NCI-H2196 treated with DMSO at 0.1 percent for 48 hours (cell line): ENCODE measurements around the gene CINP.
A peak's percentile ranks its signal among the peaks of the same experiment; 100 is the strongest.
"Not testable (repeated sequence)": the region's sequence is repeated elsewhere in the genome, so short reads cannot be mapped to it uniquely, and the experiment has no call there.

Experiments
- DNase-seq: peaks from one replicate; lab custom pipeline; 2025; ENCODE audit not compliant: unreplicated experiment; lab: John Stamatoyannopoulos, UW

CINP gene

DNA sequence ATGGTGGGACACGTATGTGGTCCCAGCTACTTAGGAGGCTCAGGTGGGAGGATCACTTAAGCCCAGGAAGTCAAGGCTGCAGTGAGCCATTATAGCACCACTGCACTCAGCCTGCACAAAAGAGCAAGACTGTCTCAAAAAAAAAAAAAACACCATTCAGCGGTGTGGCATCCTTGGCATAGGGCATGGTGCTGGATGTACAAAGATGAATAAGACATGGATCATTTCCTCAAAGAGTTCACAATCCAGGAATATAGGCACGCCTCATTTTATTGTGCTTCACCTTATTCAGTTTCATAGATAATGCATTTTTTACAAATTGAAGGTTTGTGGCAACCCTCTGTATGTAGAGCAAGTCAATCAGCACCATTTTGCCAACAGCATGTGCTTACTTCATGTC is 6.4 kb downstream of the CINP start:
- DNase-seq = no peak

DNA sequence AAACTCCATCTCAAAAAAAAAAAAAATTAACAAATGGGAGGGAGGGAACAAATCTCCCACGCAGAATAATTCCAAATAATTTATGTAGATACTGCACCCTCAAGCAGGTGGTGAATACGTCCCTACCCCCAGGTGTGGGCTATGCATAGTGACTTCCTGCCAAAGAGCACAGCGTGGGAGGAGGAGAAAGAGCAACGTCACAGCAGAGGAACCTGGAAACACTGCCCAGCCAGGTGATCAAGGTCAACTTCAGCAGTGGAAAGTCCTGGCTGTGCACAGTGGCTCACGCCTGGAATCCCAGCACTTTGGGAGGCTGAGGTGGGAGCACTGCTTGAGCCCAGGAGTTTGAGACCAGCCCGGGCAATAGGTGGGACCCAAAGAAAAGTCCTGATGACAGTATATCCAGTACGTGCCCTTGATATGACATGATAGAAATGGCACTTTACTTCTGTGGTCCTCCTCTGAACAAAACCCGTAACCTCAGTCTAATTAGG is 9.5 kb downstream of the CINP start:
- DNase-seq = no peak

DNA sequence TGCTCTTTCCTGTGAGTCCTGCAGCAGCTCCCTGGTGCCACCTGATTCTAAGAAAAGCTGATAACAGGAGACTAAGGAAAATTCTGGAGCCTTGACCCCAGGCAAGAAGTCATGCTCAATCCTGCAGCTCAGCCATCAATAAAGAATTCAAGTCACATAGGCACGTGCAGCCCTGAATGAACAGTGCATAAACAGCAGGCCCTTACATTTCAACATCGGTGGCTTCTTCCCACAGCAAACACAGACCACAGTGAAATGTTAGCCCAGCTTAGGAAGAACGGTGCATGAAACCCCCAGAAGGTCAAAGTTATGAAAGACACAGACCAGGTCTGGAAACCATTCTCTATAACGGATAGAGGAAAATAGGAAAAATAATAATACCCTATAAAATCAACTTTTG is 10.5 kb downstream of the CINP start:
- DNase-seq = no peak

DNA sequence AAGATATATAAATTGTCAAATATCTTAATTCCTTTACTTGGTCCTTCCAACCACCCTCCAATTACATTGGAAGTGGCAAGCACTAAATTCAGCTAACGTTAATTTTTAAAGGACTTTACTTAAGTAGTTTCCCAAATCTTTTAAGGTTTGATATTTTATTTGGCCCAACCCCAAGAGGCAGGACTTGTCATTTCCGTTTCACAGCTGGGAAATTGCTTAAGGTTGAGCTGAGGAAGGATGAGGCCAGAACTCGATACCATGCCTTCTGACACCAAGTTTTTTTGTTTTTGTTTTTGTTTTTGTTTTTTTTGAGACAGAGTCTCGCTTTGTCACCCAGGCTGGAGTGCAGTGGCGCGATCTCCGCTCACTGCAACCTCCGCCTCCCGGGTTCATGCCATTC is 11.1 kb downstream of the CINP start:
- not testable (repeated sequence) for DNase-seq

DNA sequence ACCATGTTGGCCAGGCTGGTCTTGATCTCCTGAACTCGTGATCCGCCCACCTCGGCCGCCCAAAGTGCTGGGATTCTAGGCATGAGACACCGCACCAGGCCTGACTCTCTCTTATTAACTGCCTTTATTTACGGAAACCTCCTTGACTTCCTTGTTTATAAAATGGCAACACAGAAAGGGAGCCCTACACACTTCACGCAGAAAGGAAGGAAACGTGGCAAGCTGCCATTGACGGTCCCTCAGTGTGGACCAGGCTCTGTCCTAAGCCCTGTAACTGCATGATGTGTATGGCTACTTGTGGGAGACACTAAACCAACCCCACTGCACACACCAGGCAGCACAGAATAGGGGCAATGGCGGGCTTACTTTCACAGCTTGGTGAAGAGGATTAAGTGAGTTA is 11.7 kb downstream of the CINP start:
- DNase-seq = no peak

DNA sequence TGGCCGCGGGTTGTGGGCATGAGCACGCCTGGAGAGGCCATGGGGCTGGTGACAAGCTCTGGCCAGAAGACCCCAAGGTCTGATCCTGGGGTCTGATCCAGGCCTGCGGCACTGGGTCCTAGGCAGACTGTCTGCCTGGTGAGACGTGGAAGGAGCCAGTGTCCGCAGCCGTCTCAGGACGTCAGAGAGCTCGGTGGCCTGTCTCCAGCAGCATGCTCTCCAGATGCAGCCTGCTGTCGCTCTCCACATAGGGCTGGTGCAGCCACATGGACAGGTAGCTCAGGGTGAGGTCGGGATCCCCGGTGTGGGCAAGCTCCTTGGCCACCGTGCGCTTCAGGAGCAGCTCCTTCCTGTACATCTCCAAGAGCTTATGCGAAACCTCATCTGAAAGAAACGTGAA is 14.3 kb downstream of the CINP start:
- DNase-seq = no peak

DNA sequence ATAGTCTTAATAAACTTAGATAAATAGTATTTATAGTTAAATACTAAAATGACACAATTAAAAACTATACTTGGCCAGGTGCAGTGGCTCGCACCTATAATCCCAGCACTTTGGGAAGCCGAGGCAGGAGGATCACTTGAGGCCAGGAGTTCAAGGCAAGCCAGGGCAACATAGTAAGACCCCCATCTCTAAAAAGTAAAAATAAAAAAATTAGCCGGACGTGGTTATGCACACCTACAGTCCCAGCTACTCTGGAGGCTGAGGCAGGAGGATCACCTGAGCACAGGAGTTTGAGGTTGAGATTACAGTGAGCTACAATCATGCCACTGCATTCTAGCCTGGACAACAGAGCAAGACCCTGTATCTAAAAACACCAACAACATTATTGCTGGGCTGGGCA is 16.0 kb downstream of the CINP start:
- DNase-seq = no peak

DNA sequence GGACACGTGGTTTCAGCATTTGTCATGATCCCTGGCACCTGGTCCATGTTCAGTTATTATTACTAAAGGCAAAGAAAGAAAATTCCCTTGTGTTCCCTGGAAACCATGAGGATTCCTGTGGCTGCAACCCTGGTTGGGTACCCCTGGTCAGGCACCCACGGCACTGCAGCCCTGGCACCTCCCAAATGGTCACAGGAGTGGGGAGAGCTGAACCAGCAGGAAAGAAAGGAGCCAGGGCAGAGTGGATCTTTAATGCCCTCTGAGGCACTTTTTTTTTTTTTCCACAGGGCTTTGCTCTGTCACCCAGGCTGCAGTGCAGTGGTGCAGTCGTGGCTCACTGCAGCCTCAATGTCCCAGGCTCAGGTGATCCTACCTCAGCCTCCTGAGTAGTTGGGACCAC is 17.5 kb downstream of the CINP start:
- DNase-seq = no peak

DNA sequence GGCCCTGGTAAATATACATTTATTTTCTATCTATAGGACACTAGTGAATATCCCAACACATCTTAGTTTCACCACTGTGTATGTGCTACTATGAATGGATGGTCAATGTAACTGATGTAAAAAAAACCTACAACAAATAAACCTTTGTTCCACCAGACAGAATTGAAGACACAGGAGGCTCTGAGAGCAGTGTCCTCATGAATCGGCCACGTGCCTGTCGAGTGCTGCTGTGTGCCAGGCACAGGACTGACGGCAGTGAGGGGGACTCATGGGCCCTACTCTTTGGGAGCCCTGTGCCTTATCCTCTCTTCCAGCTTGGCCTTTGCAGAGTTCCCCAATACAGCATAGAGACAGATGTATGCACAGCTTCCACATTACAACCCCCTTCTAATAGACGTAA is 18.2 kb downstream of the CINP start:
- DNase-seq = no peak

DNA sequence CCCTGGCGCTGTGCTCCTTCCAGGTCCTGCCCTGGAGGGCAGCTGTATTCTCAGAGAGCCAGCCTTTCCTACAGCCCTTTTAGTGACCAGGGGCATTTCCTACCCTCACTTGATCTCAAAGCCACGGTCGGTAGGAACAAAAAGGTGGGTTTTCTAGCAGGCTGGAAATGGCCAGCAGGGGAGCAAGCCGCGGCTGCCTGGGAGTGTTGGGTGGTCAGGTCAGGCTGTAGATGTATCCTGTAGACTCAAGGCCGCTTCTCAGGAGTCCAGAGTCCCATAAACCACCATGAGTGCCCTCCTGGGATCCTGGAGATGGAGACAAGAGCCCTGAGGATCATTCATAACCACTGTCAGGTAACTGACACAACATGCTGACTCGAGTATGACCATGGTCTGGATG is 18.6 kb downstream of the CINP start:
- DNase-seq = no peak

DNA sequence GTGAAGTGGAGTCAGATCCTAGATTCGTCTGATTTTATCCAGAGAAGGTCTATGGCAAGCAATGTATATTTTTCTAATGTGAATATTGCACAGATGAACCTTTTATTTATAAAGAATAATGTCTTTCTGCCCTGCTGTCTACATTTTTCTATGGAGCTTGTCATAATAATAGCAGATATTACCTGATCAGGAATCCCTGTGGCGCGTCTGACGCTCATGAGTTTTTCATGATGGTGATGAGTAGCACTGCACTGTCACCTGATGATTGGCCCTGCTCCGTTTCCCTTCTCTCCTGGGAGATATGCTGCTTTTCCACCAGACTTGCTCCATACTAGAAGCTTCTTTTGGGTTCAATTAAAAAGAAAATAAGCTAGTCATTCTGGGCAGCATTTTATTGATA is 20.5 kb downstream of the CINP start:
- DNase-seq = no peak

DNA sequence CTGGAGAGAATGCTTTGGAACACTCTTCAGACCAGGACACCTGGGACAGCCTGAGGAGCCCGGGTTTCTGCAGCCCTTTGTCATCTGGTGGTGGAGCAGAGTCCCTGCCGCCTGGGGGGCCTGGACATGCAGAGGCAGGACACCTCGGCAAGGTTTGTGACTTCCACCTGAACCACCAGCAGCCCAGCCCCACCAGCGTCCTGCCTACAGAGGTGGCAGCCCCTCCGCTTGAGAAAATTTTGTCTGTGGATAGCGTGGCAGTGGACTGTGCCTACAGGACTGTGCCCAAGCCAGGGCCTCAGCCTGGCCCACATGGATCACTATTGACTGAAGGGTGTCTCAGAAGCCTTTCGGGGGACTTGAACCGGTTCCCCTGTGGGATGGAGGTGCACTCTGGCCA is 21.1 kb downstream of the CINP start:
- DNase-seq = no peak

DNA sequence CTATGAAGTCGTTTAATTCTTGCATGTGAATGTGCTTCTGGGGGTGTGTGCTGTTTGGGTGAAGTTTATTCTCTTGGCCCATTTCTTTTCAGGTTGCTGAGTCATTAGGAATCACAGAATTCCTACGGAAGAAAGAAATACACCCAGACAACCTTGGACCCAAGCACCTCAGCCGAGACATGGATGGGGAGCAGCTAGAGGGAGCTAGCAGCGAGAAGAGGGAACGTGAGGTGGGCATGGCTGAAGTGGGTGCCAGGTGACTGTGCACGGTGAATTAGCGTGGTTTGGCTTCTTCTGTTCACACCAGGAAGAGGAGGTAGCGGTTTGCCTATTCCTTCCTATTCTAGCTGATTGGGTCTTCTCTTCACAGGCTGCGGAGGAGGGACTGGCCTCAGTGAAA is 24.0 kb downstream of the CINP start:
- no peak for DNase-seq

DNA sequence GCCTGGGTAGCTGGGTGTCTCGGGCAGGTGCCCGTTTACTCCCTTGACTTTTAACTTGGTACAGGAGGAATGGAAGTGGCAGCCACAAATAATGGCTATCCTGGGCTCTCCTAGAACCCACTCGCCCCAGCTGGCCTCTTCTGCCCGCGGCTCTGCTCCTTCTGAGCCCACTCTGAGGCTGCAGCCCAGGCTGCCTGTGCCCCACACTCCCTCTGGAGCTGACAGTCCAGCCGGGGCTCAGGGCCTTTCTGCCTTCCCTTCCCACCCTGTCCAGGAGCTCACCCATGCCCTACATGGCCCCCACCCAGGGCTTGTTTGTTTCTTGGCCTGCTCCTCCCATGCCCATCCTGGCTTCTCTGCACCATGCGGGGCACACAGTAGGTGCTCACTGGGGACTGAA is 27.5 kb downstream of the CINP start:
- no peak for DNase-seq

DNA sequence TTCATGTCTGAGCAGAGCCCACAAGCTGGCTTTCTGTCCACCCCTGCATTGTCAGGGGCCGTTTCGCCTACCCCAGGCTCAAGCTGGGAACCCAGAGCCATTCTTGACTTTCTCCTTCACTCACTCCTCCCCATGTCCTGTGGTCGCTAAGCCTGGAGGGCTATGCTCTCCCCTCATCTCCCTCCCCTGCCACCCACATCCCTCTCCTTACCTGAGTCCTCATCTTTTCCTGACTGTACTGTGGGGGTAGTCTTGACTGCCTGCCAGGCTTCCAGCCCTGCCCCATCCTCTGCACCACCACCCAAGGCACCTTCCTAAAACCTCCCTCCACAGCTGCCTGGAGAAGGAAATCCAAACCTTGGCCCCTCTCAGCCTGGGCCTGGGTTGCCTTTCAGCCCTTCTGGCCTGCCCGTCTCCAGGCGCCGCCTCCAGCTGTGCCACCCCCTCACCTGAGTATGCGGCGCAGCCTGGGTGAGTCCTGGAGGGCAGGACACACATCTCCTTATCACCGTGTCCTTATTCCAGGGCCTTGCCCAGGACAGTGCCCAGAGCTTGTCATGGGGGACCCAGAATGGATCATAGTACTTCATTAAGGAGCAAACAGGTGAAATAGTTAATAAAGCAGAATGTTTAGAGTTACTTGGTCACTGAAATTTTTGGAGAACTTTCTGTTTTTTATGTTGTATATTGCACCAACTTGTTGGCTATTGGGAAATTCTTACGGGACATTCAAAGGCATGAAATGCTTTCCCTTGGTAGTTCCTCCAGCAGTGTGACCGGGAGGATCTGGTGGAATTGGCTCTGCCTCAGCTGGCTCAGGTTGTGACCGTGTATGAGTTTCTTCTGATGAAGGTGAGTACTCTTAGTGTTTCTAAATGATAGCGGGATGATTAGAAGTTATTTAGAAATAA is 28.6 kb downstream of the CINP start:
- DNase-seq = no peak

DNA sequence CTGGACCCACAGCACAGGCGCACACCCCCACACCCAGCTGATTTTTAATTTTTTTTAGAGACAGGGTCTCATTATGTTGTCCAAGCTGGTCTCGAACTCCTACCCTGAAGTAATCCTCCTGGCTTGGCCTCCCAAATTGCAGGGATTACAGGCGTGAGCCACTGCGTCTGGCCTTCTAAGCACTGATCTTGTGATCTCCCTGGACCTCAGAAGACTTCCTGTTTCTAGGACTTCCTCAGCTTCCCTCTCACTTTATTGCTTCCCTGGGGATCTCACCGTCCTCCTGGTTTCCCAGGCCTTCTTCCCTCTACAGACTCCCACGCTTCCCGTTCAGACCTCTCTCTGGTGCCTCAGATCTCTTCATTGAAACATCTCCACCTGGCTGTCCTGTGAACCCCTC is 29.3 kb downstream of the CINP start:
- DNase-seq = no peak

DNA sequence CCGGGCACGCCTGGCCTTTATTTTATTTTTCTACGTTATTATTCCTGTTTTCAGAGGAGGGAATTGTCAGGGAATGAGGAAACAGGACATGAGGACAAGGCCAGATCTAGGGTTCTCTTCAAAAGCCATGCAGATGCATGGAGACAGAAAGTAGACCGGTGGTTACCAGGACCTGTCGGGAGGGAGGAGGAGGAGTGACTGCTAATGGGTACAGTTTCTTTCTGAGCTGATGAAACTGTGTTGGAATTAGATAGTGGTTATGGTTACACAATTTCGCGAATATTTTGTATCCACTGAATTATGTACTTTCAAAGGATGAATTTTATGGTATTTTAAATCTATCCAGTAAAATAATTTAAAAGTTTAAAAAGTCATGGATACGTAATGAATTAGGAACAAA is 31.9 kb downstream of the CINP start:
- DNase-seq = no peak

DNA sequence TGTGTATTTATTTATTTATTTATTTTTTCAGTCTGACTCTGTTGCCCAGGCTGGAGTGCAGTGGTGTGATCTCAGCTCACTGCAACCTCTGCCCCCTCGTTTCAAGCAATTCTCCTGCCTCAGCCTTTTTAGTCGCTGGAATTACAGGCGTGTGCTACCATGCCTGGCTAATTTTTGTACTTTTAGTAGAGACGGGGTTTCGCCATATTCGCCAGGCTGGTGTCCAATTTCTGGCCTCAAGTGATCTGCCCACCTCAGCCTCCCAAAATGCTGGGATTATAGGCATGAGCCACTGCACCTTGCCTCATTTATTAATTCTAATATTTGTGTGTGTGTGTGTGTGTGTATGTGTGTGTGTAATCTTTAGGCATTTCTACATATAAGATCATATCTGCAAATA is 33.3 kb downstream of the CINP start:
- DNase-seq = not testable (repeated sequence)

DNA sequence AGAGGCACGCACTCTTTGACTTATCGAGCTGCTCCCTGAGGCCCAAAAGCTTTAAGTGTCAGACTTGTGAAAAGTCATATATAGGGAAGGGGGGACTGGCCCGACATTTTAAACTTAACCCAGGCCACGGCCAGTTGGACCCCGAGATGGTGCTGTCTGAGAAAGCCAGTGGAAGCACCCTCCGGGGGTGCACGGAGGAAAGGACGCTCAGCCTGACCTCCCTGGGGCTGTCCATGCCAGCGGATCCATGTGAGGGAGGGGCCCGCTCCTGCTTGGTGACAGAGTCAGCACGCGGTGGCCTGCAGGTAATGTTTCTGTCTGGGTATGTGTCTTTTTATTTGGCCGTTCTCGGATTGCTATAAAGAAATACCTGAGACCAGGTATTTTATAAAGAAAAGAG is 36.1 kb downstream of the CINP start:
- no peak for DNase-seq

DNA sequence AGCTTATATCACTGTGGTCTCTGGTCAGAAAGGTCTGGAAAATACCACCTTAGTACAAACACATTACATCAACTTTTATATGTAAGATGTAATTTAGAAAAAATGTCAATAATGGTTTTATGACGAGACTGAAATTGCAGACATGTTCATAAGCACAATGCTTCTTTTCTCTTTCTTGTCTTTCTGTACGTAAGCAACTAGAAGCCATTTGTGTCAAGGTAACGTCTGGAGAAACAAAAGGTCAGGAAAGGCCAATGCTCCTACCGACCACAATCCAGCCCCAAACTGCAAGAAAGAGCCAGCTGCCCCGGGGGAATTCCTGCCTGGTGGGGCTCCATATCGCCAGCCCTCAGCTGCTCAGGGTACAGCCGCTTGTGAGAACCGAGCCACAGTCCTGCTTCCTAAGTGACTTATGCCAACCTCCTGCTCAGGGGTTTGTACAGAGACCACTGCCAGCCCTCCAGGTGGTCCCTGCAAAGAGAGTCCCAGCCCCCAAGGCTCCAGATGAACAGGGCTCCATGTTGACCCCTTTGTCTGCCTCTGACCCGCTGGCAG is 36.8 kb downstream of the CINP start:
- DNase-seq = no peak

DNA sequence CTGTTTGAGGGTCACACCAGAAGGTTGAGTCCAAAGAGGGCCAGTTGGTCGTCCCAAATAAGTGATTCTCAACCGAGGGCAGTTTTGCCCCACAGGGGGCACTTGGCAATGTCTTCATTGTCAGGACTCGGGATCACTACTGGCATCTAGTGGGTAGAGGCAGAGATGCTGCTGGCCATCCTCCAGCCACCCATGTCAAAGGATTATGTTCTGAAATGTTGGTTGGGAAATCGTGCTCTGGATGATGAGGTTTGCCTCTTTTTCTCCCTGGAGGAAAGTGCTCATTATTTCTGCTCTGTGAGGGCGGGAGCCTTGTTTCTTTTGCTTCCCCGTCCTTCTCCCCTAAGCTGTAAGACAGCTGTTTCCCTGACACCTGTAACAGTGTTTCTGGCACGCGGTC is 39.6 kb downstream of the CINP start:
- DNase-seq = peak; percentile 9
